Measurements from ENCODE around the gene SCYGR7.

GRCh38 chr2:227716501-227716900, 11.6 kb upstream of the SCYGR7 start:
- TF ChIP-seq POLR2A (IDR thresholded peaks at IDR 0.05) (no peak), CTCF (IDR thresholded peaks at IDR 0.05) (no peak)

Measured in uterus (tissue), 2 donors.